ENCODE results near the gene RBM8A. TPM values are rescaled to one million over a fixed set of nuclear protein-coding genes. Genes with fewer than 3 reads are reported as not detected.

Gene RBM8A
- total and polyA plus RNA-seq, 9 of the 15 experiments (the other 6 are each of a cell fraction or from before 2014, with no cell fraction given), result 215 to 1,035 (median 291) TPM

- no peak for TF ChIP-seq MLLT1 (IDR thresholded peaks at IDR 0.05)
- no peak for TF ChIP-seq ZNF133 (CRISPR knock-in tag; IDR thresholded peaks at IDR 0.05)
- TF ChIP-seq CBX5 (IDR thresholded peaks at IDR 0.05; ENCODE audit: borderline replicate concordance, low read depth), result no peak
- no peak for TF ChIP-seq POLR2B (IDR thresholded peaks at IDR 0.05; ENCODE audit: low read depth, partially characterized antibody)
- no peak for TF ChIP-seq CEBPB (tag; IDR thresholded peaks at IDR 0.05)
- TF ChIP-seq ZBTB43 (CRISPR knock-in tag; IDR thresholded peaks at IDR 0.05), result no peak
- TF ChIP-seq ZNF121 (CRISPR knock-in tag; conservative IDR thresholded peaks at IDR 0.05), result no peak
- TF ChIP-seq, protein P1, sequence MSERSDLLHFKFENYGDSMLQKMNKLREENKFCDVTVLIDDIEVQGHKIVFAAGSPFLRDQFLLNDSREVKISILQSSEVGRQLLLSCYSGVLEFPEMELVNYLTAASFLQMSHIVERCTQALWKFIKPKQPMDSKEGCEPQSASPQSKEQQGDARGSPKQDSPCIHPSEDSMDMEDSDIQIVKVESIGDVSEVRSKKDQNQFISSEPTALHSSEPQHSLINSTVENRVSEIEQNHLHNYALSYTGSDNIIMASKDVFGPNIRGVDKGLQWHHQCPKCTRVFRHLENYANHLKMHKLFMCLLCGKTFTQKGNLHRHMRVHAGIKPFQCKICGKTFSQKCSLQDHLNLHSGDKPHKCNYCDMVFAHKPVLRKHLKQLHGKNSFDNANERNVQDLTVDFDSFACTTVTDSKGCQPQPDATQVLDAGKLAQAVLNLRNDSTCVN (CRISPR knock-in tag; IDR thresholded peaks at IDR 0.05), result no peak
- TF ChIP-seq POLR3A (IDR thresholded peaks at IDR 0.05; ENCODE audit: borderline replicate concordance, extremely low read depth, insufficient read depth, insufficient read length), result no peak
- no peak for TF ChIP-seq PBX2 (CRISPR knock-in tag; IDR thresholded peaks at IDR 0.05; ENCODE audit: low read depth)
- TF ChIP-seq PBX2 (tag; conservative IDR thresholded peaks at IDR 0.05; ENCODE audit: low read depth), result no peak
- TF ChIP-seq NFIC (IDR thresholded peaks at IDR 0.05), result no peak
- no peak for TF ChIP-seq BDP1 (IDR thresholded peaks at IDR 0.05; ENCODE audit: insufficient read depth, insufficient read length)
- no peak for TF ChIP-seq NCOA1 (IDR thresholded peaks at IDR 0.05; ENCODE audit: low read depth)
- TF ChIP-seq MIER1 (IDR thresholded peaks at IDR 0.05; ENCODE audit: low read depth), result no peak
- no peak for TF ChIP-seq GTF2A2 (tag; IDR thresholded peaks at IDR 0.05)
- TF ChIP-seq, protein P2, sequence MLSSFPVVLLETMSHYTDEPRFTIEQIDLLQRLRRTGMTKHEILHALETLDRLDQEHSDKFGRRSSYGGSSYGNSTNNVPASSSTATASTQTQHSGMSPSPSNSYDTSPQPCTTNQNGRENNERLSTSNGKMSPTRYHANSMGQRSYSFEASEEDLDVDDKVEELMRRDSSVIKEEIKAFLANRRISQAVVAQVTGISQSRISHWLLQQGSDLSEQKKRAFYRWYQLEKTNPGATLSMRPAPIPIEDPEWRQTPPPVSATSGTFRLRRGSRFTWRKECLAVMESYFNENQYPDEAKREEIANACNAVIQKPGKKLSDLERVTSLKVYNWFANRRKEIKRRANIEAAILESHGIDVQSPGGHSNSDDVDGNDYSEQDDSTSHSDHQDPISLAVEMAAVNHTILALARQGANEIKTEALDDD (IDR thresholded peaks at IDR 0.05), result peak; percentile 89
- TF ChIP-seq LCOR (CRISPR knock-in tag; IDR thresholded peaks at IDR 0.05), result peak; percentile 65; the same call in 1 of the 2 replicates
- TF ChIP-seq SLC30A9 (CRISPR knock-in tag; IDR thresholded peaks at IDR 0.05), result no peak
- TF ChIP-seq ARID1B (IDR thresholded peaks at IDR 0.05), result peak; percentile 15; the same call in 1 of the 2 replicates
- TF ChIP-seq, protein P3, sequence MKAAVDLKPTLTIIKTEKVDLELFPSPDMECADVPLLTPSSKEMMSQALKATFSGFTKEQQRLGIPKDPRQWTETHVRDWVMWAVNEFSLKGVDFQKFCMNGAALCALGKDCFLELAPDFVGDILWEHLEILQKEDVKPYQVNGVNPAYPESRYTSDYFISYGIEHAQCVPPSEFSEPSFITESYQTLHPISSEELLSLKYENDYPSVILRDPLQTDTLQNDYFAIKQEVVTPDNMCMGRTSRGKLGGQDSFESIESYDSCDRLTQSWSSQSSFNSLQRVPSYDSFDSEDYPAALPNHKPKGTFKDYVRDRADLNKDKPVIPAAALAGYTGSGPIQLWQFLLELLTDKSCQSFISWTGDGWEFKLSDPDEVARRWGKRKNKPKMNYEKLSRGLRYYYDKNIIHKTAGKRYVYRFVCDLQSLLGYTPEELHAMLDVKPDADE (conservative IDR thresholded peaks at IDR 0.05; ENCODE audit: control insufficient read depth, low read depth, low read length), result no peak
These were observed 47.5 kb downstream of the RBM8A start (continued) for GRCh38 chr1:145879775-145880174.

Measured in K562 (cell line).